Omental fat pad (tissue), 4 donors: Measurements from ENCODE around the gene LRP11. TPM values are rescaled to one million over a fixed set of nuclear protein-coding genes. Genes with fewer than 3 reads are reported as not detected.

Experiments used
- ATAC-seq: fragments of 150-250 bp; one replicate; pipeline ENCODE4 v1.9.1; 2016; ENCODE audit warnings: mild to moderate bottlenecking, moderate library complexity; ENCODE audit not compliant: low FRiP score
- DNase-seq: peaks from one replicate; pipeline ENCODE4 v3.0.0-alpha.2; 2019; ENCODE audit warnings: low spot score
- total RNA-seq, 4 donors: library from RNA; depleted of rRNA; stranded (reverse); fragments of >200 nt; gene quantifications; one replicate each; pipeline ENCODE4 v1.1.0, GENCODE V29; 2016
- TF ChIP-seq, protein P1 (sequence below), 3 donors: fragments of 450-650 bp; IDR thresholded peaks; one replicate each; pipeline ENCODE4 v1.5.1; 2016 to 2017; ENCODE audit warnings: antibody characterized with exemption in 3 of 3, mild to moderate bottlenecking in 3 of 3, moderate library complexity in 2 of 3

The LRP11 gene
- total RNA-seq, 4 donors from 2014 or later, result 30.5 to 39.4 (median 33.5) TPM

DNA sequence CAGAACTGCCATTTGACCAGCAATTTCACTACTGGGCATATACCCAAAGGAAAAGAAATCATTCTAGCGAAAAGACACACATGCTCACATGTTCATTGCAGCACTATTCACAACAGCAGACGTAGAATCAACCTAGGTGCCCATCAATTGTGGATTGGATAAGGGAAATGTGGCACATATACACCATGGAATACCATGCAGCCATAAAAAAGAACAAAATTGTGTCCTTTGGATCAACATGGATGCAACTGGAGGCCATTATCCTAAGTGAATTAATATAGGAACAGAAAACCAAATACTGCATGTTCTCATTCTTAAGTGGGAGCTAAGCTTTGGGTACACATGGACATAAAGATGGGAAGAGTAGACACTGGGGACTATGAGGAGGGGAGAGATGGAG, 17.7 kb upstream of the LRP11 start:
- DNase-seq, result no peak
- ATAC-seq, result no peak
- TF ChIP-seq, protein P1, sequence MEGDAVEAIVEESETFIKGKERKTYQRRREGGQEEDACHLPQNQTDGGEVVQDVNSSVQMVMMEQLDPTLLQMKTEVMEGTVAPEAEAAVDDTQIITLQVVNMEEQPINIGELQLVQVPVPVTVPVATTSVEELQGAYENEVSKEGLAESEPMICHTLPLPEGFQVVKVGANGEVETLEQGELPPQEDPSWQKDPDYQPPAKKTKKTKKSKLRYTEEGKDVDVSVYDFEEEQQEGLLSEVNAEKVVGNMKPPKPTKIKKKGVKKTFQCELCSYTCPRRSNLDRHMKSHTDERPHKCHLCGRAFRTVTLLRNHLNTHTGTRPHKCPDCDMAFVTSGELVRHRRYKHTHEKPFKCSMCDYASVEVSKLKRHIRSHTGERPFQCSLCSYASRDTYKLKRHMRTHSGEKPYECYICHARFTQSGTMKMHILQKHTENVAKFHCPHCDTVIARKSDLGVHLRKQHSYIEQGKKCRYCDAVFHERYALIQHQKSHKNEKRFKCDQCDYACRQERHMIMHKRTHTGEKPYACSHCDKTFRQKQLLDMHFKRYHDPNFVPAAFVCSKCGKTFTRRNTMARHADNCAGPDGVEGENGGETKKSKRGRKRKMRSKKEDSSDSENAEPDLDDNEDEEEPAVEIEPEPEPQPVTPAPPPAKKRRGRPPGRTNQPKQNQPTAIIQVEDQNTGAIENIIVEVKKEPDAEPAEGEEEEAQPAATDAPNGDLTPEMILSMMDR (IDR thresholded peaks at IDR 0.05), result no peak

DNA sequence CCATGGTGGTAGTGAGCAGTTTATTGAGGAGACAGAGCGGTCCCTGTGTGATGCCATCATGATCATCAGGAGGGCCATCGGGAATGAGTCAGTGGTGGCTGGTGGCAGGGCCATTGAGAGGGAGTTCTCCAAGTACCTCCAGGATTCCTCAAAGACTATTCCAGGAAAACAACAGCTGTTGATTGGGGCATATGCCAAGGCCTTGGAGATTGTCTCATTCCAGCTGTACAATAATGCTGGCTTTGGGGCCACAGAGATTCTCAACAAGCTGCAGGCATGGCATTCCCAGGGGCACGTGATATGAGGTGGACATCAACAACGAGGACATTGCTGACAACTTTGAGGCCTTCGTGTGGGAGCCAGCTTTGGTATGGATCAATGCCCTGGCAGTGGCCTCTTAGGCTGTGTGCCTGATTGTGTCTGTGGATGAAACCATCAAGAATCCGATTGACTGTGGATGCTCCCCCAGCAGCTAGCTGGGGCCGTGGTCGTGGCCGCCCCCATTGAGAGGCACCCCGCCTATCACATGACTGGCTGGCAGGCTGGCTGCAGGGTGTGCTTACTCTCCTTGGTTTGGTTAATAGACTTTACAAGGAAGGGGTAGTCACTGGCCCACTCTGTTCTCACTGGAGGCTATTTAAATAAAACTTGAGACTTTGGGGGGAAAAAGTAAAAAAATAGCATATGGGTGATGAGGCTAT, 17.1 kb upstream of the LRP11 start:
- DNase-seq (no peak), ATAC-seq (no peak)
- TF ChIP-seq, protein P1 (IDR thresholded peaks at IDR 0.05), result no peak

DNA sequence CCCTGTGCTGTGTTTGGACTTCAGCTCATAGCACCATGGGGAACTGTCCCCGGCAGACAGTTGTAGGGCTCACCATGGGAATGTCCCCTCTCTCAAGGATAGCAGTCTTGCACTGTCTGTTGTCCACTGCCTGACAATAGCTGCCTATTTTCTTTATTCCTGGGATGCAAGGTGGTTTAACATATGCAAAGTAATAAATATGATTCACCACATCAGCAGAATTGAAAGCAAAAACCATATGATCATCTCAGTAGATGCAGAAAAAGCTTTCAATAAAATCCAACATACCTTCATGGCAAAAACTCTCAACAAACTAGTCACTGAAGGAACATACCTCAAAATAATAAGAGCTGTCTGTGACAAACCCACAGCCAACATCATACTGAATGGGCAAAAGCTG, 13.5 kb upstream of the LRP11 start:
- TF ChIP-seq, protein P1 (IDR thresholded peaks at IDR 0.05), result no peak
- no peak for DNase-seq
- no peak for ATAC-seq

DNA sequence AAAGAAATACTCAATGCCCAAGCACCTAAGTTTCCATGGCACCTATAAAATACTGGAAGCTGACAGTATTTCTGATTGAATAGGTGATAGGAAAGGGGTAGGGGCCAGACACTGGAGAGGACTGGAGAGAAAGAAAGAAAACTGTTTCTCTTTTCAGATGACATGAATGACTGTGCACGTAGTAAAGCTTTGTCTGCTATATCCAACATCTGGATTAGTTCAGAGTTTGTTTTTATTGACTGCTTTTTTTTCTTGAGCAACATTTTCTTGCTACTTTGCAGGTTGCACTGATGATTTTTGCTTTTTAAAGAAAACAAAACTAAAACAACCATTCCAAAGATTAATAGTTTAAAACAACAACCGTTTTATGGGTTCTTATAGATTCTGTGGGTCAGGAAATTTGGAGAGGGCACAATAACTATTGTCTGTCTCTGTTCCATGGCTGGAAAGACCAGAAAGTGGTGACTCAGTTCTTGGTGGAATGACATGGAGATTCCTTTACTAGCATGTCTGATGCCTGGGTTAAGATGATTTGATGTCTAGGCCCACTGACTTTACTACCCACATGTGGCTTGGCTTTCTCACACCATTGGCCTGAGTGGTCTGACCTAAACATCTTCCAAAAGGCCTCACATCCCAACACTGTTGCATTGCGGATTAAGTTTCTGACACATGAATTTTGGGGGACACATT, 12.2 kb upstream of the LRP11 start:
- no peak for ATAC-seq
- DNase-seq, result no peak
- TF ChIP-seq, protein P1 (IDR thresholded peaks at IDR 0.05), result no peak

DNA sequence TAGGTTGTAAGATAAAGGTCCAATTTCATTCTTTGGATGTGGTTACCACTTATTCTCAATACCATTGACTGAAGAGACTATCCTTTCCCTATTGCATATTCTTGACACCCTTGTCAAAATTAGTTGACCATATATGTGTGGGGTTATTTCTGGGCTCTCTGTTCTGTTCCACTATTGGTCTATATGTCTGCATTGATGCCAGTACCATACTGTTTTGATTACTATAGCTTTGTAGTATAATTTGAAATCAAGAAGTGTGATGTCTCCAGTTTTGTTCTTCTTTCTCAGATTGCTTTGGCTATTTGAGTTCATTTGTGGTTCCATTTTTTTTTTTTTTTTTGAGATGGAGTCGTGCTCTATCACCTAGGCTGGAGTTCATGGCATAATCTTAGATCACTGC, 8.1 kb upstream of the LRP11 start:
- no peak for ATAC-seq
- DNase-seq, result no peak
- TF ChIP-seq, protein P1 (IDR thresholded peaks at IDR 0.05), result no peak

DNA sequence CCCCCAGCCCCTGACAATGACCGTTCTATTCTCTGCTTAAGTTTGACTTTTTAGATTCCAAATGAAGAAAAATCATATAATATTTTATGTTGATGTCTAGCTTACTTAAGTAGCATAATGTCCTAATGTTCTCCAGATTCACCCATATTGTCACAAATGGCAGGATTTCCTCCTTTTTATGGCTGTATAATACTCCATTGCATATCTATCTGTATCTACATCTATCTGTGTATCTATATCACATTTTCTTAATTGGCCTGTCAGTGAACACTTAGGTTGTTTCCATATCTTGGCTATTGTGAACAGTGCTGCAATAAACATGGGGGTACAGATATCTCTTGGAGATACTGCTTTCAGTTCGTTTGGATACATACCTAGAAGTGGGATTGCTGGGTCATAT, 7.0 kb upstream of the LRP11 start:
- ATAC-seq (no peak), DNase-seq (no peak)
- TF ChIP-seq, protein P1 (IDR thresholded peaks at IDR 0.05), result no peak
